Pancreas (tissue), 10 donors: Measurements from ENCODE around the gene STK24. TPM values are rescaled to one million over a fixed set of nuclear protein-coding genes. Genes with fewer than 3 reads are reported as not detected.
A peak's percentile ranks its signal among the peaks of the same experiment; 100 is the strongest.

ENCODE experiments used
- ATAC-seq, 4 donors: fragments of 200-7000 bp; cut with Tn5 transposase; one replicate each; pipeline versions ENCODE4 v1.8.0 to v1.9.1; 2020; ENCODE audit warnings: mild to moderate bottlenecking in 4 of 4, moderate library complexity in 4 of 4
- DNase-seq, 6 donors: peaks; one replicate each; pipeline ENCODE4 v3.0.0-alpha.2; 2020
- FAIRE-seq: peaks from 2 replicates; lab custom pipeline; 2012; peaks lifted over from hg19 to GRCh38; lab: Jason Lieb, UNC
- H3K27ac ChIP-seq, 4 donors: fragments of 200-600 bp; sonication (generic); 1 replicate in 3 of 4; 2 replicates in 1 of 4; pipeline versions ENCODE4 v1.5.0 to v1.8.0; 2020
- H3K27me3 ChIP-seq, 4 donors: fragments of 200-600 bp; one replicate each; pipeline ENCODE4 v1.8.0; 2021
- H3K36me3 ChIP-seq, 3 donors: fragments of 200-600 bp; sonication (generic) in 1 of 3; one replicate each; pipeline versions ENCODE4 v1.5.0 to v1.8.0; 2020 to 2021
- H3K4me1 ChIP-seq, 3 donors: fragments of 200-600 bp; one replicate each; pipeline ENCODE4 v1.8.0; 2021
- H3K4me3 ChIP-seq, 4 donors: fragments of 200-600 bp; sonication (generic) in 2 of 4; one replicate each; pipeline versions ENCODE4 v1.5.0 to v1.8.0; 2020 to 2021
- H3K9me3 ChIP-seq, 4 donors: fragments of 200-600 bp; one replicate each; pipeline ENCODE4 v1.8.0; 2021
- CTCF ChIP-seq, 4 donors: fragments of 200-600 bp; sonication (generic) in 3 of 4; IDR thresholded peaks; one replicate each; pipeline versions ENCODE4 v1.5.0 to v1.8.0; 2021; ENCODE audit warnings: antibody characterized with exemption in 4 of 4
- WGBS, 2 donors: extraction: QIAGEN DNeasy Blood & Tissue Kit; methylation state at CpG; one replicate each; pipeline ENCODE4 v1.1.7; 2013; 5-methylcytosine and 5-hydroxymethylcytosine counted together
- intact Hi-C, 3 donors: fragments of 100-400 bp; cut with DNase I; formaldehyde crosslinking; loops; one replicate each; pipeline versions ENCODE4 v1.11.1 to v1.14.2; 2022
- polyA plus RNA-seq, 2 donors: library from polyadenylated mRNA; stranded (reverse); fragments of 200-250 nt; gene quantifications; one replicate each; pipeline ENCODE4 v1.2.3, GENCODE V29; 2013
- total RNA-seq, 6 donors: library from RNA; stranded (reverse); fragmentation: NEBNext Ultra II Directional in 4 of 6; extraction: Animal tissue kit (Norgen Biotek cat#: 25700) in 4 of 6; gene quantifications; one replicate each; pipeline versions ENCODE4 v1.2.1 to v1.2.4, GENCODE V29; 2021 to 2023
- donor health status: healthy with polysubstance abuse.
- donor health status: DM: no; HTN: no; CAD: no; lungs with moderate emphysema.
- donor health status: DM: no; HTN: no; CAD: no.
- donor health status: control.
- donor health status: control.
- donor health status: Bipolar disorder and iron deficiency.
- donor health status: DM: yes; HTN: yes; CAD: no.
- donor health status: DM: no; HTN: no; CAD: no.
- donor health status: DM: no; HTN: no; CAD: no.
- donor health status: DM: yes; HTN: yes; CAD: no.

Gene STK24
- total and polyA plus RNA-seq, 8 donors, result 15.5 to 55.7 (median 37.4) TPM

GRCh38 chr13:98473135-98473787 lies 103.6 kb downstream of the STK24 start:
- intact Hi-C loops, result loop anchor here in 1 of 3 donors (10.0 kb wide), 1 partner anchor 102 kb away; the partner anchor contains the start of gene STK24
- WGBS, 2 donors, result 10 to 22% methylated on average over 5 of the region's 5 CpGs
- Histone ChIP-seq H3K27ac (peak overlapping the region; percentile 18 to 38 (median 30)), H3K4me3 (no peak overlapping the region), H3K27me3 (no peaks in the 10 kb centered on the region), H3K4me1 (peaks cover 4 to 27% (median 24%) of the 10 kb centered on the region in 3 donors), H3K36me3 (peaks cover 0 to 12% (median 0%) of the 10 kb centered on the region in 3 donors), H3K9me3 (no peaks in the 10 kb centered on the region)
- no peak for TF ChIP-seq CTCF (IDR thresholded peaks at IDR 0.05)
- DNase-seq (peak in 1 of 6 donors; percentile 32), FAIRE-seq (no peak), ATAC-seq (peak; percentile 7 to 62 (median 50))

GRCh38 chr13:98471934-98472333 lies 105.0 kb downstream of the STK24 start:
- DNase-seq (no peak), ATAC-seq (no peak), FAIRE-seq (no peak)
- Histone ChIP-seq H3K36me3 (peaks cover 0 to 12% (median 0%) of the 10 kb centered on the region in 3 donors), H3K4me3 (no peak overlapping the region), H3K27me3 (no peaks in the 10 kb centered on the region), H3K9me3 (no peaks in the 10 kb centered on the region), H3K27ac (no peak overlapping the region), H3K4me1 (peaks cover 11 to 34% (median 24%) of the 10 kb centered on the region in 3 donors)
- 79 to 84% methylated on average over 10 of the region's 10 CpGs for WGBS, 2 donors
- intact Hi-C loops, result loop anchor here in 1 of 3 donors (10.0 kb wide), 1 partner anchor 103 kb away; the partner anchor contains the start of gene STK24
- TF ChIP-seq CTCF (IDR thresholded peaks at IDR 0.05), result no peak

GRCh38 chr13:98470920-98471319 lies 106.0 kb downstream of the STK24 start:
- peaks cover 0 to 12% (median 0%) of the 10 kb centered on the region in 3 donors for H3K36me3 ChIP-seq
- WGBS, 2 donors, result 78 to 82% methylated on average over 6 of the region's 6 CpGs
- intact Hi-C loops, result loop anchor here in 1 of 3 donors (10.0 kb wide), 1 partner anchor 104 kb away; the partner anchor contains the start of gene STK24

DNA sequence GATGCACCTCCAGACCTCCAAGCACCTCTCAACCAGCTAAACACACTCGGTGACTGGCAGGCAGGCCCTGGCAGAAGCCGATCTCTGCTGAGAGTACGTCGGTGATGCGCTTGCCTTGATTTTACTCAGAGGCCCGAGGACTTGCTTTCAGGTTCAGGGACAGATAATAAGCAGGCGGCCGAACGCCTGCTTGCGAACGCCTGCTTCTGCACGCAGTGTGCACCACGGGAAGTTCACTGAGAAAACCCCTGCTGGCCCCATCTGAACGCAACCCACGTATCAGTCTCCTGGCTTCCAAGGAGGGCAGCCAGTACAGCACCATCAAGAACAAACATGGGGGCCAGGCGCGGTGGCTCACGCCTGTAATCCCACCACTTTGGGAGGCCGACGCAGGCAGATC lies 108.0 kb downstream of the STK24 start:
- DNase-seq (no peak), FAIRE-seq (no peak), ATAC-seq (no peak)
- intact Hi-C loops, result no loop called here
- Histone ChIP-seq H3K27me3 (no peaks in the 10 kb centered on the region), H3K27ac (peak overlapping the region in 1 of 4 donors; percentile 62), H3K36me3 (peaks cover 0 to 12% (median 0%) of the 10 kb centered on the region in 3 donors), H3K4me1 (peaks cover 24 to 37% (median 27%) of the 10 kb centered on the region in 3 donors), H3K9me3 (no peaks in the 10 kb centered on the region), H3K4me3 (no peak overlapping the region)
- no peak for TF ChIP-seq CTCF (IDR thresholded peaks at IDR 0.05)
- 84 to 92% methylated on average over 20 of the region's 20 CpGs for WGBS, 2 donors

More at GRCh38 chr13:98470920-98471319, 106.0 kb downstream of the STK24 start:
- peaks cover 21 to 36% (median 32%) of the 10 kb centered on the region in 3 donors for H3K4me1 ChIP-seq
- ATAC-seq, result no peak
- H3K4me3 ChIP-seq, result no peak overlapping the region
- TF ChIP-seq CTCF (IDR thresholded peaks at IDR 0.05), result no peak
- no peak for FAIRE-seq
- H3K27ac ChIP-seq, result no peak overlapping the region
- H3K9me3 ChIP-seq, result no peaks in the 10 kb centered on the region
- H3K27me3 ChIP-seq, result no peaks in the 10 kb centered on the region
- no peak for DNase-seq

GRCh38 chr13:98468361-98468760 lies 108.5 kb downstream of the STK24 start:
- no peak for DNase-seq
- ATAC-seq, result peak; percentile 39 to 48 (median 41)
- Histone ChIP-seq H3K27me3 (no peaks in the 10 kb centered on the region), H3K36me3 (peaks cover 0 to 12% (median 0%) of the 10 kb centered on the region in 3 donors), H3K4me1 (peaks cover 21 to 32% (median 24%) of the 10 kb centered on the region in 3 donors), H3K4me3 (no peak overlapping the region), H3K9me3 (no peaks in the 10 kb centered on the region), H3K27ac (peak overlapping the region in 1 of 4 donors; percentile 62)
- intact Hi-C loops, result no loop called here
- TF ChIP-seq CTCF (IDR thresholded peaks at IDR 0.05), result no peak
- no peak for FAIRE-seq
- WGBS, 2 donors, result 53 to 65% methylated on average over 3 of the region's 3 CpGs
